HCT116 (cell line): ENCODE measurements around the gene THOC6. TPM values are rescaled to one million over a fixed set of nuclear protein-coding genes. Genes with fewer than 3 reads are reported as not detected.
A peak's percentile ranks its signal among the peaks of the same experiment; 100 is the strongest.

Experiments used
- ATAC-seq: fragments of 200-7000 bp; cut with Tn5 transposase; 2 replicates; pipeline ENCODE4 v1.9.1; 2020; ENCODE audit warnings: mild to moderate bottlenecking, moderate library complexity
- BruUV-seq: library from RNA; stranded (reverse); fragments of 400-500 nt; replicated peaks from 2 replicates; lab custom pipeline; 2021; lab: Mats Ljungman, UMichigan
- CTCF ChIA-PET: fragments of 300-600 bp; sonication (Branson Sonifier 250); formaldehyde crosslinking; loops from one replicate; lab custom pipeline; 2021; ENCODE audit warnings: antibody characterized with exemption; lab: Charles Lee
- POLR2A ChIA-PET: fragments of 300-600, 350-600 bp; sonication (Branson Sonifier 250); formaldehyde crosslinking; loops from one replicate; lab custom pipeline; 2021; ENCODE audit warnings: antibody characterized with exemption; lab: Charles Lee
- RAD21 ChIA-PET, 2 experiments: fragments of 300-600 bp; sonication (Branson Sonifier 250); formaldehyde crosslinking; loops; one replicate each; lab custom pipeline; 2023; ENCODE audit warnings: low total read pairs in 2 of 2; ENCODE audit not compliant: uncharacterized antibody in 2 of 2, unreplicated experiment in 2 of 2, low non-redundant PET in 1 of 2; lab: Charles Lee
- DNase-seq: peaks from one replicate; pipeline ENCODE4 v3.0.0-alpha.2; 2010; ENCODE audit warnings: low read depth, low spot score
- H2AFZ ChIP-seq: fragments of 200-600 bp; shearing (Covaris generic), sonication (generic); 2 replicates; pipeline ENCODE4 v1.6.1; 2017; ENCODE audit warnings: low read depth, mixed run types, mixed read lengths, antibody characterized with exemption, low read length; ENCODE audit not compliant: poor library complexity, severe bottlenecking
- H3K27ac ChIP-seq: 2 replicates; pipeline ENCODE4 v1.5.1; 2012; ENCODE audit warnings: low read depth, low read length
- H3K27me3 ChIP-seq: fragments of 200-600 bp; sonication (generic); 2 replicates; pipeline ENCODE4 v1.6.1; 2016; ENCODE audit warnings: mixed run types, low read length, mixed read lengths; ENCODE audit not compliant: insufficient read depth
- H3K36me3 ChIP-seq, 2 experiments: fragments of 200-500 bp in 1 of 2; fragments of 200-600 bp in 1 of 2; sonication (Bioruptor generic) in 1 of 2; sonication (generic) in 1 of 2; 2 replicates each; pipeline versions ENCODE4 v1.5.1 to v1.6.1; 2014 to 2016; ENCODE audit warnings: low read length in 2 of 2, inconsistent platforms in 1 of 2, mixed read lengths in 1 of 2, mixed run types in 1 of 2; ENCODE audit not compliant: insufficient read depth in 2 of 2, control insufficient read depth in 1 of 2
- H3K4me1 ChIP-seq, 2 experiments: fragments of 200-600 bp in 1 of 2; sonication (generic) in 1 of 2; 2 replicates each; pipeline versions ENCODE4 v1.5.1 to v1.6.1; 2012 to 2017; ENCODE audit warnings: low read length in 2 of 2, inconsistent platforms in 1 of 2, mild to moderate bottlenecking in 1 of 2, mixed read lengths in 1 of 2, mixed run types in 1 of 2, moderate library complexity in 1 of 2; ENCODE audit not compliant: insufficient read depth in 2 of 2, control insufficient read depth in 1 of 2
- H3K4me2 ChIP-seq: fragments of 200-600 bp; sonication (generic); 2 replicates; pipeline ENCODE4 v1.6.1; 2017; ENCODE audit warnings: mixed run types, low read length, mixed read lengths
- H3K4me3 ChIP-seq, 2 experiments: fragments of 200-600 bp in 1 of 2; sonication (generic) in 1 of 2; replicated peaks in 1 of 2; 2 replicates each; pipeline ENCODE4 v1.5.1; 2011 to 2016; ENCODE audit warnings: low read length in 2 of 2, control low read depth in 1 of 2, low read depth in 1 of 2, mild to moderate bottlenecking in 1 of 2, mixed read lengths in 1 of 2, mixed run types in 1 of 2
- H3K79me2 ChIP-seq: fragments of 200-600 bp; sonication (generic); 2 replicates; pipeline ENCODE4 v1.6.1; 2017; ENCODE audit warnings: mild to moderate bottlenecking, mixed run types, low read length, moderate library complexity, mixed read lengths; ENCODE audit not compliant: insufficient read depth
- H3K9ac ChIP-seq: fragments of 200-600 bp; sonication (generic); 2 replicates; pipeline ENCODE4 v1.6.1; 2016; ENCODE audit warnings: low read length, mixed read lengths
- H3K9me2 ChIP-seq: fragments of 200-600 bp; sonication (generic), shearing (Covaris generic); 2 replicates; pipeline ENCODE4 v1.6.1; 2017; ENCODE audit warnings: mixed run types, mild to moderate bottlenecking, moderate library complexity; ENCODE audit not compliant: insufficient read depth
- H3K9me3 ChIP-seq, 2 experiments: fragments of 200-500 bp in 1 of 2; fragments of 200-600 bp in 1 of 2; sonication (Bioruptor generic) in 1 of 2; sonication (generic) in 1 of 2; 2 replicates each; pipeline ENCODE4 v1.6.1; 2014 to 2017; ENCODE audit warnings: low read length in 2 of 2, mixed read lengths in 2 of 2, inconsistent platforms in 1 of 2, low read depth in 1 of 2, mild to moderate bottlenecking in 1 of 2, mixed run types in 1 of 2, moderate library complexity in 1 of 2; ENCODE audit not compliant: control insufficient read depth in 1 of 2, insufficient read depth in 1 of 2
- H4K20me1 ChIP-seq: fragments of 200-600 bp; sonication (generic), shearing (Covaris generic); 2 replicates; pipeline ENCODE4 v1.6.1; 2017; ENCODE audit warnings: mixed run types, mild to moderate bottlenecking, moderate library complexity; ENCODE audit not compliant: insufficient read depth
- CBX3 ChIP-seq: IDR thresholded peaks from 2 replicates; pipeline ENCODE4 v1.6.1; 2012; ENCODE audit warnings: low read depth
- CEBPB ChIP-seq: IDR thresholded peaks from 2 replicates; pipeline ENCODE4 v1.6.1; 2012; ENCODE audit warnings: low read depth
- ELF1 ChIP-seq: IDR thresholded peaks from 2 replicates; pipeline ENCODE4 v1.6.1; 2012; ENCODE audit warnings: low read depth, borderline replicate concordance
- EZH2 ChIP-seq: fragments of 200-600 bp; sonication (generic); IDR thresholded peaks from 2 replicates; pipeline ENCODE4 v1.6.1; 2017; ENCODE audit warnings: antibody characterized with exemption, mixed run types
- POLR2A ChIP-seq: IDR thresholded peaks from 2 replicates; pipeline ENCODE4 v1.7.0; 2011; ENCODE audit warnings: borderline replicate concordance; ENCODE audit not compliant: insufficient read depth, insufficient read length; ENCODE audit errors: extremely low read depth
- POLR2AphosphoS5 ChIP-seq: IDR thresholded peaks from 2 replicates; pipeline ENCODE4 v1.6.1; 2011; ENCODE audit warnings: mild to moderate bottlenecking, low read depth, low read length, moderate library complexity
- SP1 ChIP-seq: IDR thresholded peaks from 2 replicates; pipeline ENCODE4 v1.6.1; 2012; ENCODE audit warnings: low read depth
- TCF7L2 ChIP-seq: IDR thresholded peaks from 2 replicates; pipeline ENCODE4 v1.7.0; 2011; ENCODE audit warnings: borderline replicate concordance, inconsistent platforms; ENCODE audit not compliant: insufficient read depth, insufficient read length; ENCODE audit errors: extremely low read depth
- YY1 ChIP-seq: IDR thresholded peaks from 2 replicates; pipeline ENCODE4 v1.6.1; 2011; ENCODE audit warnings: low read length, low read depth, moderate library complexity, mild to moderate bottlenecking; ENCODE audit not compliant: insufficient replicate concordance; ENCODE audit errors: extremely low read depth
- ZFX ChIP-seq: fragments of 450-650 bp; IDR thresholded peaks from 2 replicates; pipeline ENCODE4 v1.6.1; 2017
- intact Hi-C: fragments of 100-400 bp; cut with micrococcal nuclease; formaldehyde crosslinking; loops from 2 replicates; pipeline ENCODE4 v1.10.0; 2022
- total RNA-seq: library from RNA; stranded (reverse); gene quantifications from one replicate; pipeline ENCODE4 v1.2.1, GENCODE V29; 2021; ENCODE audit not compliant: unreplicated experiment
- TF ChIP-seq, protein P1 (sequence below), 3 experiments: fragments of 200-600 bp in 1 of 3; sonication (generic) in 1 of 3; IDR thresholded peaks in 2 of 3; conservative IDR thresholded peaks in 1 of 3; 2 replicates each; pipeline ENCODE4 v1.5.1; 2012 to 2017; ENCODE audit warnings: low read depth in 2 of 3, low read length in 2 of 3, antibody characterized with exemption in 1 of 3, borderline replicate concordance in 1 of 3, control low read depth in 1 of 3, mild to moderate bottlenecking in 1 of 3, mixed read lengths in 1 of 3, mixed run types in 1 of 3, moderate library complexity in 1 of 3; ENCODE audit not compliant: insufficient read depth in 1 of 3
- TF ChIP-seq, protein P2 (sequence below): IDR thresholded peaks from 2 replicates; pipeline ENCODE4 v1.6.1; 2012

Gene THOC6
- total RNA-seq, 1 experiment from 2014 or later, result 62.9 TPM

DNA sequence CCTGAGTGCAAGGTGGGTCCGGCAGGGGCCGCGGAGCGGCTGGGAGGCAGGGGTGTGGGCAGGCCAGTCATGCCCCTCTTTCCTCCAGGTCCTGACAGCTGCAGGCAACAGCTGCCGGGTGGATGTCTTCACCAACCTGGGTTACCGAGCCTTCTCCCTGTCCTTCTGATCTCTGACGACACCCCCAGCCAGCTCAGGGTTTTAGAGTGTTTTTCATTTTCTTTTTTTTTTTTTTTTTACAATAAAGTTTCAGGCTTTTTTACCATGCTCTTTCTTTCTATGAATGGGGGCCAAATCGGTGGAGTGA is 3.6 kb downstream of the THOC6 start:
- CTCF ChIA-PET, result interaction anchor here (0.7 to 2.0 kb wide), 16 partner anchors 7 to 145 kb away, joined by 3 to 29 read pairs (median 6); partner anchors contain the start of gene TNFRSF12A
- ATAC-seq (no peak), DNase-seq (no peak)
- Histone ChIP-seq H3K9me2 (no peaks in the 10 kb centered on the region), H3K36me3 (peaks cover 8 to 22% of the 10 kb centered on the region in 2 experiments; a peak in 2 of 4 replicates), H2AFZ (no peak overlapping the region), H4K20me1 (no peaks in the 10 kb centered on the region), H3K4me3 (0 out of 4 replicates have a peak overlapping the region, but pooled peaks of 1 of the 2 experiments have one; percentile 33), H3K27ac (peak overlapping the region; percentile 68), H3K4me1 (peaks cover 12 to 57% of the 10 kb centered on the region in 2 experiments), H3K9ac (peak overlapping the region; percentile 47; the same call in 1 of the 2 replicates), H3K4me2 (peak overlapping the region; percentile 71; the same call in 1 of the 2 replicates), H3K27me3 (no peaks in the 10 kb centered on the region), H3K9me3 (no peaks in the 10 kb centered on the region), H3K79me2 (peaks cover 10% of the 10 kb centered on the region; the same call in 1 of the 2 replicates)
- BruUV-seq, result no TSS peak
- intact Hi-C loops, result no loop called here
- no peak for TF ChIP-seq CEBPB
- TF ChIP-seq SP1, result no peak
- no peak for TF ChIP-seq ELF1
- POLR2A ChIA-PET, result interaction anchor here (0.8 to 1.9 kb wide), 4 partner anchors 12 to 24 kb away, joined by 3 to 16 read pairs (median 4); no protein-coding TSS in a partner anchor
- RAD21 ChIA-PET, result interaction anchor here in 1 of 2 experiments (1.0 kb wide), 1 partner anchor 24 kb away, joined by 4 read pairs; no protein-coding TSS in a partner anchor

DNA sequence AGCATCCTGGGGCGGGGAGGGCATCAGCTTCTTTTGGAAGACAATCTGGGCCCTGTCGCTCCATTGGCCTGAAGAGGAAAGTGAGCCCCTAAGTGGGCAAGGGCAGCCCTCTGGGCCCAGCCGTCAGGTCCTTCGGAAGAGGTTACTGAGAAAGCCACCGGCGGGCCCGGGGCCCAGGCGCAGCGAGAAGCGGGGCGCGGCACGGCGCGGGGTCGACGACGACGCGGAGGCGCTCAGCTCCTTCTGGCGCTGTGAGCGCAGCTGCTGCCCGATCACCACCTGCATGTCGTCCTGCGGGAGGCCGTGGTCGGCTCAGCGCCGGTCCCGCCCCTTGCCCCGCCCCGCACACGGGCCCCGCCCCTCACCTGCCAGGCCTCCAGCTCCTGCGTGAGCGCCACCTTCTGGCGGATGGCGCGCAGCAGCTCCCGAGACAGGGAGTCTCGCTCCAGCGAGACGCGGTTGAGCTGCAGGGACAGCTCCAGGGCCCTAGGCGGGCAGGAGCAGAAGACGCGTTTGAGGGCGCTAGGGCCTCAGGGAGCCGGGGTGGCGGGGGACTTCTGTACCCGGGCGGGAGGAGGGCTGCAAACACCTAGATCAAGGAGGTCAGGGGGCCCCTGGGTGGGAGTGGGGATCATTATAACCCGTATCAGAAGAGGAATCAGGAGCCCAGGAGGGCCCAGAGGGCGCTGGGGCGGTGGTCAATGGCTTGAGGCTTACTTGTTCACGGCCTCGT is 4.3 kb downstream of the THOC6 start:
- ChIA-PET RAD21 (interaction anchor here (0.7 to 1.0 kb wide), 4 partner anchors 24 to 122 kb away, joined by 3 to 8 read pairs (median 6); no protein-coding TSS in a partner anchor), CTCF (interaction anchor here (0.6 to 2.0 kb wide), 22 partner anchors 8 to 144 kb away, joined by 3 to 29 read pairs (median 6); partner anchors contain the start of genes KREMEN2 and TNFRSF12A), POLR2A (interaction anchor here (0.6 to 1.9 kb wide), 8 partner anchors 11 to 1225 kb away, joined by 3 to 16 read pairs (median 4); no protein-coding TSS in a partner anchor)
- peak; percentile 46 for ATAC-seq
- H3K9me3 ChIP-seq, result no peaks in the 10 kb centered on the region
- intact Hi-C loops, result no loop called here
- H3K9me2 ChIP-seq, result no peaks in the 10 kb centered on the region
- no TSS peak for BruUV-seq
- peak overlapping the region in 1 of 2 experiments; percentile 33; a peak in 1 of 4 replicates for H3K4me3 ChIP-seq
- peak overlapping the region; percentile 68 for H3K27ac ChIP-seq
- peaks cover 5 to 50% of the 10 kb centered on the region in 2 experiments for H3K4me1 ChIP-seq
- no peaks in the 10 kb centered on the region for H4K20me1 ChIP-seq
- TF ChIP-seq, protein P1, sequence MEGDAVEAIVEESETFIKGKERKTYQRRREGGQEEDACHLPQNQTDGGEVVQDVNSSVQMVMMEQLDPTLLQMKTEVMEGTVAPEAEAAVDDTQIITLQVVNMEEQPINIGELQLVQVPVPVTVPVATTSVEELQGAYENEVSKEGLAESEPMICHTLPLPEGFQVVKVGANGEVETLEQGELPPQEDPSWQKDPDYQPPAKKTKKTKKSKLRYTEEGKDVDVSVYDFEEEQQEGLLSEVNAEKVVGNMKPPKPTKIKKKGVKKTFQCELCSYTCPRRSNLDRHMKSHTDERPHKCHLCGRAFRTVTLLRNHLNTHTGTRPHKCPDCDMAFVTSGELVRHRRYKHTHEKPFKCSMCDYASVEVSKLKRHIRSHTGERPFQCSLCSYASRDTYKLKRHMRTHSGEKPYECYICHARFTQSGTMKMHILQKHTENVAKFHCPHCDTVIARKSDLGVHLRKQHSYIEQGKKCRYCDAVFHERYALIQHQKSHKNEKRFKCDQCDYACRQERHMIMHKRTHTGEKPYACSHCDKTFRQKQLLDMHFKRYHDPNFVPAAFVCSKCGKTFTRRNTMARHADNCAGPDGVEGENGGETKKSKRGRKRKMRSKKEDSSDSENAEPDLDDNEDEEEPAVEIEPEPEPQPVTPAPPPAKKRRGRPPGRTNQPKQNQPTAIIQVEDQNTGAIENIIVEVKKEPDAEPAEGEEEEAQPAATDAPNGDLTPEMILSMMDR (IDR thresholded peaks at IDR 0.05 in 2 of 3, conservative IDR thresholded peaks at IDR 0.05 in 1 of 3; ENCODE audit: borderline replicate concordance in 1 of 3, insufficient read depth in 1 of 3, low read depth in 2 of 3, low read length in 2 of 3), result peak in 2 of 3 experiments; percentile 64 to 86; a peak in 4 of 6 replicates
- no peak for TF ChIP-seq CBX3
- TF ChIP-seq, protein P2, sequence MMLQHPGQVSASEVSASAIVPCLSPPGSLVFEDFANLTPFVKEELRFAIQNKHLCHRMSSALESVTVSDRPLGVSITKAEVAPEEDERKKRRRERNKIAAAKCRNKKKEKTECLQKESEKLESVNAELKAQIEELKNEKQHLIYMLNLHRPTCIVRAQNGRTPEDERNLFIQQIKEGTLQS, result no peak
- TF ChIP-seq ZFX, result peak; percentile 23; the same call in 1 of the 2 replicates
- TF ChIP-seq POLR2AphosphoS5, result peak; percentile 75
- TF ChIP-seq EZH2, result no peak
- no peak for TF ChIP-seq TCF7L2
- TF ChIP-seq YY1, result peak; percentile 18
- TF ChIP-seq POLR2A, result peak; percentile 38
- H3K4me2 ChIP-seq, result peak overlapping the region; percentile 71
- H2AFZ ChIP-seq, result no peak overlapping the region
- DNase-seq, result peak; percentile 62
- no peaks in the 10 kb centered on the region for H3K27me3 ChIP-seq
- H3K79me2 ChIP-seq, result peaks cover 10% of the 10 kb centered on the region; the same call in 1 of the 2 replicates
- peak overlapping the region; percentile 47 for H3K9ac ChIP-seq
- peaks cover 8 to 18% of the 10 kb centered on the region in 2 experiments; a peak in 2 of 4 replicates for H3K36me3 ChIP-seq
